GM04504 (cell line): Measurements from ENCODE around the gene INSRR.

Experiments used
- DNase-seq: peaks from one replicate; pipeline ENCODE4 v3.0.0-alpha.2; 2012; ENCODE audit warnings: low read depth

The INSRR gene

GRCh38 chr1:156826630-156827029 lies 32.3 kb downstream of the INSRR start:
- no peak for DNase-seq

DNA sequence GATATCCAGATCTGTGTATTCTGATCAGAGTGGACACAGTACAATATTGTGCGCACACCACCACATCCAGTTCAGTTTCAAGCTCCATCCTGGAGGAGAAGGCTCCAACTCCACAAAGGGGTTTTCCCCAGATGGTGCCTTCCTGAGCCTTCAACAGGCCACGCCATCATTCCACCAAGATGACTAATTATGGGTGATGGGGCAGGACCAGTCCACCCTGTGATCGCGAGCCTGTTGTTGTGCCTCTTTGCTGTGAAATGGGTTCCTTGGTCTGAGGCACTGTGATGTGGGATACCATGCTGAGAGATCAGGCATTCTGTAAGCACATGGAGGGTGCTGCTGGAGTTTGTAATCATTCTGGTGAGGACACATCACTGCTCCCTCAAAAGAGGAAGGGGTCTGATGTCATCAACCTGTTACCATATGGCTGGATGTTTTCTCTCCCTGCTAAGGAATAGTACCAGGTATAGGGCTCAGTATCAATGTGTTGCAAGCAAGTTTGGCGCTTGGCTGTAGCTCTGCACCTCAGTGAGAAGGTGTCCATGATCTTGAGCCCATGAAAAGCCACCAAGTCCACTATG lies 35.6 kb downstream of the INSRR start:
- DNase-seq, result no peak

DNA sequence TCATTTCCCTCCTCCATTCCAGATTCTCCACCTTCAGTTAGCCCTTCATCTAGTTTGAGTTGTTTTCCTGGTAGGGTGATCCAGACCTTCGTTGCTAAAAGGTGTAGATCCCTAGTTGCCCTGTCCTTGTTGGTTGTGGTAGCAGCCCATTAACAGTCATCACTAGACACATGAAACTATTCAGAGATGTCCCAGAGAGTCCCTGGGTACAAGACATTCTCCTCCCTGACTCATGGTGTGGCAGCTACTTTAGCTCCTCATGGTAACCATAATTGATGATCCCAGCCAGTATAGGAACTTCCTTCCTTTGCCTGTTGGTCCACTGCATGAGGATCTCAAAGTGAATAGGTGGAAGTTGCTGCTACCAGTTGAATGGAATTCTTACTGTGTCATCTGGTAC lies 36.2 kb downstream of the INSRR start:
- DNase-seq, result no peak

- DNase-seq, result no peak
Observed at GRCh38 chr1:156821801-156822200, 37.1 kb downstream of the INSRR start.

GRCh38 chr1:156816561-156817328 lies 42.2 kb downstream of the INSRR start, which contains the start of gene SH2D2A:
Gene SH2D2A (minus strand): TSS chr1:156816848. CDS start chr1:156816708, 140 bp downstream.
- DNase-seq, result no peak

- DNase-seq, result no peak
Observed at GRCh38 chr1:156815961-156816422, 42.9 kb downstream of the INSRR start.

- DNase-seq, result peak; percentile 60
Observed at GRCh38 chr1:156815307-156815826, 43.5 kb downstream of the INSRR start.

- DNase-seq, result no peak
Observed at GRCh38 chr1:156814571-156815260, 44.2 kb downstream of the INSRR start.

GRCh38 chr1:156813750-156814570 lies 45.0 kb downstream of the INSRR start:
- DNase-seq, result no peak

DNA sequence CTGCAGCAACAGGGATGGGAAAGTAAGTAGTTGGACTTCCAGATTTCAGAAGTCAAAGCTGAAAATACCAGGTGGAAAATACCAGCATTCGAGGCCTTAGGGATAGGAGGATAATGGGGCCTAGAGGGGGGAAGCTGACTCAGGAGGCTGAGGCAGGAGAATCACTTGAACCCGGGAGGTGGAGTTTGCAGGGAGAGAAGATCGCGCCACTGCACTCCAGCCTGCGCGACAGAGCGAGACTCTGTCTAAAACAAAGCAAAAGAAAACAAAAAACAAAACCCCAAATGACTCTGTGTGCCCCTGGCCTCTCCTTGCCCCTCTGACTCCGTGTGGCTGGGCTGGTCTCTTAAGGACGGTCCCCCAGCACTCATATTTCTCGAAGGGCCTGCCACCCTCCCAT lies 45.6 kb downstream of the INSRR start:
- no peak for DNase-seq

DNA sequence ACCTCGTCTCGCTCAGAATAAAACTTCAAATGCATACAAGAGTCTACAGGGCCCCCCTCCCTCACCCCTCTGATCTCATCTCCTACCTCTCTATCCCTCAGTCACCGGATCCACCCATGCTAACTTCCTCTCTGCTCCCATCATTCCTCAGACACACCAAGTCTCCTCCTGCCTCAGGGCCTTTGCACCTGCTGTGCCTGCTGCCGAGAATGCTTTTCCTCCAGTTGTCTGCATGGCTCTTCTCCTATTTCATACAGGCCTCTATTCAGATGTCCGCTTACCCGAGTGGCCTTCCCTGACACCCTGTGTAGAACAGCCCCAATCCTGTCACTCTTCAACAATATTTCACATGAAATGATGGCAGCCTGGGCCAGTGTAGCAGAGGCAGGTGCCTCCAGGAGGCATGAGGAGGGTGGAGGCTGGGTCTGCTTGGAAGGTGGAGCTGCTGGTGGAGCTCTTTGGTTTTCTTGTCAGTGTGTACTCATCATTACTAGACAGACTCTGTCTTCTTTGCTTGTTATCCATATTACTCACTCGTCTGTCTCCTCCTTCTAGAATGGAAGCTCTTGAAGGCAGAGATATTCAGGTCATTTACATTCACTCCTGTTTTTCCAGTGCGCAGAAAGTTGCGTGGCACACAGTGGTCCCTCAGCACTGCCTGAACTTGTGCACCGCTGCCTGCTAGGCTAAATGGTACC lies 46.5 kb downstream of the INSRR start:
- no peak for DNase-seq

GRCh38 chr1:156811168-156811567 lies 47.7 kb downstream of the INSRR start:
- DNase-seq, result no peak

- DNase-seq, result no peak
Observed at GRCh38 chr1:156809711-156810366, 49.1 kb downstream of the INSRR start.

GRCh38 chr1:156809281-156809680 lies 49.6 kb downstream of the INSRR start:
- DNase-seq, result no peak

GRCh38 chr1:156808186-156809030 lies 50.5 kb downstream of the INSRR start:
- DNase-seq, result no peak

- DNase-seq, result no peak
Observed at GRCh38 chr1:156807627-156808026, 51.3 kb downstream of the INSRR start.

DNA sequence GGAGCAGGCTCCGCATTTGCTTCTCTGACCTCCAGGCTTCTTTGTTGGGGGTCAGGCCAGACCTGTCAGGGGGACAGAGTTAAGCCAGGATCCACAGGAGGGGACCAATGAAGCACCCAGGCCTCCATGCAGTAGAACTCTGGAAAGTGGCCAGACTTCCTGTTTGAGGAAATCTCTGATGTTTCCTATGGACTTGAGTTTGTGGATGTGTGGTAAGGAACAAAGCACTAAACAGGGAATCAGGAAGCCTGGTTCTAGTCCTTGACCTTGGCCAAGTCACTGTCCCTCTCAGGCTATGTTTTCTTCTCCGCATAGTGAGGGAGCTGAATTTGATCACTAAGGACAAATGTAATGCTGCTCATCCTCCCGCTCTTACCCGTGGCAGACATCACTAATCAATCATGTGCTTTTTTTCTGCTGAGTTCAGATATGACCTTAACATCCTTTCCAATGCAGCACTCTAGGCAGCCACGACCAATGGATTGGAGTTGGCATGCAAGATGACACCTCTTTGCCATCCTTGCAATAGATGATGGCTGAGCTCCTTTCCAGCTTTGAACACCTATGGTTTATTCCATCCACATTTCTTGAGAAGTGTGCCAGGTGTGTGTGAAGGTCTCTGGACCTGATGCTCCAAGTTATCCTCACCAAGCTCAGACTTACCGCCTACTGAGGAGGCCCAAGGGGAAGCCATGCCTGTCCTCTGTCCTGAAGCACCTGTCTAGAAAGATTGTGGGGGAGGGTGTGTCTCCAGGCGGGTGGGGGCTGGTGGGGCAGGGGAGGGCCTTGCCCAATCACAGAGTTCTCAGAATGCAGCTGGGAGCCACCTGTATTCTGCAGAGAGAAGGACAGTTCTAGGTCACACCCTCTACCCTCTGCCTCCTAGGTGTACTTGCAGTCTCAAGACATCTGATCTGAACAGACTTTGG lies 52.1 kb downstream of the INSRR start:
- no peak for DNase-seq

DNA sequence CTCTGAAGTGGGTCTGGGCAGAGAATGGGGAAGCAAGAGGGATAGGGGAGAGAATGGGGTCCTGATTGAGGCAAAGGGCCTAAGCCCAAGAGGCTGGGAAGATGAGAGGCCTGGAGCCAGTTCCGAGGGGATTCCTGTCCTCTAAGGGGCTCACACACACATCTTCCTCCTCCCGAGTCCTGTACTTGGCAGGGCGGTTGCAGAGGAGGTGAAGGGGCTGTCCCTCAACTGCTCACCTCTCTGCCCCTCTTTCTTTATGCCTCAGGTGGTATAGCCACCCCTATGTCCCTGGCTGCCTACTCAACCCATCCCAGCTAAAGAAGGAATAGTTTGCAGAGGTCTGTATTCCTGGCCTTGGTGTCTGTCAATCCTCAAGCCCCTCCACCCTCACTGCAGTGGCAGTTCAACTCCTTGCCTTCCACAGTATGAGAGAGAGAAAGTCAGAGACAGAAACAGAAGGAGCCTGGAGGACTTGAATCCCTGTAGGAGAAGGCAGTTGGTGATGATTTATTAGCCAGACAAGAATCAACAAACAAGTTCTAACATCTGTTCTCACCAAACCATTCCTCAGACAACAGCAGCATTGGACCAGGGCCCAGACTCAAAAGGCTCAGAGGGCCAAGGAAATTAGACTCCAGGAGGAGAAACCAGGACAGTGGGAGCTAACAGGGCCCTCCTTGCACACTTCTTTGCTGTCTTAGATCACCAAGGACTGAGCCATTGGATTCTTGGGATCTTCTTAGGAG lies 53.0 kb downstream of the INSRR start:
- peak; percentile 88 for DNase-seq
